ENCODE data around the gene CDK14.
A peak's percentile ranks its signal among the peaks of the same experiment; 100 is the strongest.
"Not testable (repeated sequence)": the region's sequence is repeated elsewhere in the genome, so short reads cannot be mapped to it uniquely, and the experiment has no call there.

CDK14 gene

GRCh38 chr7:91135703-91136430 is 539.7 kb downstream of the CDK14 start:
- DNase-seq = no peak

GRCh38 chr7:91137153-91137787 is 541.1 kb downstream of the CDK14 start:
- DNase-seq = no peak

GRCh38 chr7:91137788-91138368 is 541.8 kb downstream of the CDK14 start:
- DNase-seq = peak; percentile 47

- no peak for DNase-seq
Observed at GRCh38 chr7:91140286-91140685, 544.2 kb downstream of the CDK14 start.

- DNase-seq = peak; percentile 5
Observed at GRCh38 chr7:91140982-91141381, 544.9 kb downstream of the CDK14 start.

- DNase-seq = no peak
Observed at GRCh38 chr7:91142743-91143142, 546.6 kb downstream of the CDK14 start.

GRCh38 chr7:91149341-91150246 is 553.5 kb downstream of the CDK14 start:
- peak; percentile 9 for DNase-seq

- no peak for DNase-seq
Observed at GRCh38 chr7:91151916-91152315, 555.8 kb downstream of the CDK14 start.

GRCh38 chr7:91156316-91157185 is 560.4 kb downstream of the CDK14 start:
- no peak for DNase-seq

GRCh38 chr7:91157579-91158320 is 561.6 kb downstream of the CDK14 start:
- DNase-seq = no peak

GRCh38 chr7:91162436-91162835 is 566.3 kb downstream of the CDK14 start:
- no peak for DNase-seq

GRCh38 chr7:91164506-91164905 is 568.4 kb downstream of the CDK14 start:
- DNase-seq = no peak

- DNase-seq = no peak
Observed at GRCh38 chr7:91165006-91165845, 569.1 kb downstream of the CDK14 start.

- no peak for DNase-seq
Observed at GRCh38 chr7:91165846-91166230, 569.7 kb downstream of the CDK14 start.

- peak; percentile 72 for DNase-seq
Observed at GRCh38 chr7:91168871-91169829, 573.0 kb downstream of the CDK14 start.

GRCh38 chr7:91169830-91170191 is 573.7 kb downstream of the CDK14 start:
- peak; percentile 76 for DNase-seq

- not testable (repeated sequence) for DNase-seq
Observed at GRCh38 chr7:91173265-91173664, 577.1 kb downstream of the CDK14 start.

GRCh38 chr7:91180746-91181145 is 584.6 kb downstream of the CDK14 start:
- no peak for DNase-seq

- DNase-seq = no peak
Observed at GRCh38 chr7:91181949-91182348, 585.8 kb downstream of the CDK14 start.
